SIG-M5 (cell line): ENCODE results near the gene IFIT3.
"Not testable (repeated sequence)": the region's sequence is repeated elsewhere in the genome, so short reads cannot be mapped to it uniquely, and the experiment has no call there.

ENCODE experiments used
- DNase-seq: peaks from one replicate; lab custom pipeline; 2025; lab: John Stamatoyannopoulos, UW

The IFIT3 gene

DNA sequence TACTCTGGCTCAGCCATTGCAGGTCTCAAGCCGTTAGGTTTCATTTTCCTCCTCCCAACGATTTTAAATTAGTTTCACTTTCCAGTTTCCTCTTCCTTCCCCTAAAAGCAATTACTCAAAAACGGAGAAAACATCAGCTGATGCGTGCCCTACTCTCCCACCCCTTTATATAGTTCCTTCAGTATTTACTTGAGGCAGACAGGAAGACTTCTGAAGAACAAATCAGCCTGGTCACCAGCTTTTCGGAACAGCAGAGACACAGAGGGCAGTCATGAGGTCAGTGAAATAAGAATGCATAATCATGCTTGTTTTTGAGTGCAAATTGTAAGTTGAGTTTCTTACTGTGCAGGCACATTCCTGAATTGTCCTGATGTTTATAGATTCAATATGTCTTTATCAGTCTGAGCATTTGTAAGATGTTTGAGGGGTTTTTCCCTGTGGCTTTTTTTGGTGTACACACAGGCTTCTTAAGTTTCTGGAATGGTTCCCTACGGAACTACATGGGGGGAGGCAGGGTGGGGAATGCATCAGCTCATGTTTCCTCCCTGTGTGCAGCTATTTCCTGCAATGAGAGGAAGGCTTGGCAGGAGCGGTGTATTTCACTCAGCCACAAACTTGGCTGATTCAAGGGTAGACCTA, at the start of gene IFIT3:
IFIT3 (plus strand) TSS at position 195 of the 639 bp plus-strand sequence; CDS start at position 272, 77 bp downstream.
- no peak for DNase-seq

DNA sequence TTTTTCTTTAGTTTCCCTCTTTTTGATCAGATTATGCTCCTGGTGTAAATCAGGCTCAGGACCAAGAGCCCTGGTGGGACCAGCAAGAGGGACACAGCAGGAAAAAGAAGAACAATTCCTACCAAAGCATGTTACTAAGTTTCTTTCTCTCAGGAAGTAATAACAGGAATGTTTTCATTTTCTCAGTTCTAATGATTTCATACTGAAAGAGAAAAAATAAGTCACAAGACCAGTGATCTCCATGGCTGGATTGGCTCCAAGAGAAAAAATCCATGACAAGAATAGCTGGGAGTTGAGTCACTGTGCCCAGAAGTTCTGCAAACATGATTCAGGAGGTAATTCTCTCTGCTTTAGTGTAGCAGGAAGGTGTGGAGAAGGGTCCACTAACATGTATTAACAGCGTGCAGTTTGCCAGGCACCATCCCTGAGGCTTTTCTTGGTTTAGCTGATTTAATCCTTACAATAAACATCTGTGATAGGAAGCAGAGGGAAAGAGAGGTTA, 49.7 kb upstream of the IFIT3 start:
- no peak for DNase-seq

DNA sequence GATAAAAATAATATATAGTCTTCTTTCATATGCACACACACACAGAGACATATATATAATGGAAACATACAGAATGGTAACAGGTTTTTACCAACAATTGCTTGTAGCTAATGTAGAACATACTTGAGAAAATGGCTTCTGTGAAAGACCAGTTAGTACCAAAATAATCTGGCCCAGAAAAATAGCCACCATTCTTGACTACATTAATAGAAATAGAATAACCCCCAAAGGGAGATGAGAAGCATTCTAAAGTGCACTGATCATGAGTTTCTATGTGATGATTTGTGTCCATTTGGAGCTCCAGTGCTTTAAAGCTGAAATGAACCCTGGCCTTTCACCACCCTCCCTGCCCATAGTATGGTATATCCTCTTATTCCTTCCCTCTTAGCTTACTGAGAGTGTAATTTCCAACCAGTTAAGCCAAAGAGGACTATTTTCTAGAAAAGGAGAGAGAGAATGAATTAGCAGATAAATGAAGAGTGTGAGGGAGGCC, 48.9 kb upstream of the IFIT3 start:
- DNase-seq: no peak

DNA sequence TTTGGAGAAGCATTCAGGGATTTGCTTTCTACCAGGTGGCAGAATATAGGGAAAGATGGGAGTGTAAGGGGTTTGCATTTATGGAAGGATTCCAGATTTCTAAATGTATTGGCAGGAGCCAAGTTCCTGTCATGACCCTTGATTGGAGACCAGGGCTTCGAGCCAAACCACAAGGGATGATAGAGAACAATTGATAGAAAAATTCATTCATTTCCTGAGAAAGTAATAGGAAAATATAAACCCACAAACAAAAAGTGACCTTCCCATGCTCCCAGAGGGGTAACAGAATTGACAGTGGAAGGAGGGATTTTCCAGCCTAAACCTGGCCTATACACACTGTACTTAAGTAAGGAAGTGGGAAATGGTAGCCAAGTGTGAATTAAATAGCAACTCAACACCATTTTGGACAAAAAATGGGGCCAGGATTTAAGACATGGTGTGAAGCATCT, 48.4 kb upstream of the IFIT3 start:
- no peak for DNase-seq

- DNase-seq: no peak
Observed at GRCh38 chr10:89280508-89280907, 47.3 kb upstream of the IFIT3 start.

DNA sequence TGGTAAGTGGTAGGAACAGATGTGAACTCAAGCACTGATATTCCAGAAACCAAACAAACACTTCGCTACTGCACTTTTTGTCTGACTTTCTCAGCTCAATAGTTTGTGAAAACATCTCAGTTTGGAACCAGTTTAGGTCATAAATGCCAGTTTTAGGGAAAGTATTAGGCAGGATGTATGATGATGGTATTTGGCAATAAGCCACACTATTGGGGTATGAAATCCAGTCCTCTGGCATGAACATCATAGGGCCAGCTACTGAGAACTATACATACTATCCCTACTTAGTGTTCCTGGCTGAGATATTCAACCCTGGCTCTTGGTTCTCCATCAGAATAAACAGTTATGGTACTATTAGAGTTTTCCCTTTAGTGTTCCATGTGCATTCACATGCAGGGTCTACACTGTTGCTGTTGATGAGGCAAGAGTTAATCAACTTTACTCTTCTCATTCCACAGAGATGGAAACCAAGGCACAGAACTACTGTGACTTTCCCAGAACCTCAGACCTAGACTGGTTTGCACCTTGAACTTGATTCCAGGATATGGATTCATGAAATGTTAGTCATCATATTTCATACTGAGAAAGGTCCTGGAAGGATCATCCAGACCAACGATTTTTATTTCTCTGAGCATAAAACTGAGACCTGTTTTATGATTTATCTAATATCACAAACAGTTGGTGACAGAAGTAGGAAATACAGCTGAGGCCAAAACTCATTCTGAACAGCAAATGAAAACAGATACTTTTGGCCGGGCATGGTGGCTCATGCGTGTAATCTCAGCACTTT, 46.0 kb upstream of the IFIT3 start:
- no peak for DNase-seq

DNA sequence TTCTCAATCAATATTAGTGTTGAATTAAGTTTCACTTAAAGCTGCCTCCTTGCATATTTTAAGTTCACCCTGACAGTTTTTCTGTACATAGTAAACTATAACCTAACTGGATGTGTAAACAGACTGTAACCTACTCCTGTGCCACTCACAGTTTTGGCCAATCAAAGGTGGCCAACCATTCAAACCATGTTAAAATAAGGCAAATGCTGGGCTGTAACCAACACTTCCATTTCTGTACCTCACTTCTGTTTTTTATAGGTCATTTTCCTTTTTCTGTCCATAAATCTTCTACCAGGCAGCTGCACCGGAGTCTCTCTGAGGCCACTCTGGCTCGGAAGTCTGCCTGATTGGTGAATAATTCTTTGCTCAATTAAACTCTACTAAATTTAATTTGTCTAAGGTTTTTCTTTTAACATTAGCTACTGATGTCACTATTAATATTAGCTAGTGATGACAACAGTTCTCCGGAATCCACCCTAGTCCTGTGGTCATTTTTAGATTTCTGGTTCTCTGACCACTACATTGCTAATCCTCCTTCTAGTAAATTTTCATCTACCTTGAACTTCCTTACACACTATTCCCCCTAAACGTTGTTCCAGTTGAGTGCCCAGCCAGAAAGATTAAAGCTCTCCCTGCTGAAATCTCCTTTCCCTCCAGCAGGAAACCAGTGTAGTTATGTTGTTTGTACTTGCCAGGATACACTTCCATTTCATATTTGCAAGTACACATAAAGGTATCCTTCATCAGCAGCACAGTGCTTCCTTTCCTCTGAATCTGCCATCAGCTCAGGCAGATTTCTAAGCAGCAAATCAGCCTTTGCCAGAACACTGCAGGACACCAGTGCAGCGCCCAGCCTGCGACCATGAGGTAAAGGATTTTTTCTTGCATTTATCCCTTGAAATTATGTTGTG, 44.5 kb upstream of the IFIT3 start:
- no peak for DNase-seq

GRCh38 chr10:89283936-89284475, 43.8 kb upstream of the IFIT3 start:
- no peak for DNase-seq

GRCh38 chr10:89284711-89285110, 43.1 kb upstream of the IFIT3 start:
- not testable (repeated sequence) for DNase-seq

GRCh38 chr10:89285303-89285702, 42.5 kb upstream of the IFIT3 start:
- DNase-seq: not testable (repeated sequence)

- no peak for DNase-seq
Observed at GRCh38 chr10:89294721-89295239, 33.0 kb upstream of the IFIT3 start.

- DNase-seq: no peak
Observed at GRCh38 chr10:89295597-89295996, 32.2 kb upstream of the IFIT3 start.

GRCh38 chr10:89296220-89296648, 31.6 kb upstream of the IFIT3 start:
- DNase-seq: peak; percentile 67

- DNase-seq: no peak
Observed at GRCh38 chr10:89297356-89297755, 30.4 kb upstream of the IFIT3 start.

GRCh38 chr10:89297791-89298190, 30.0 kb upstream of the IFIT3 start:
- no peak for DNase-seq

DNA sequence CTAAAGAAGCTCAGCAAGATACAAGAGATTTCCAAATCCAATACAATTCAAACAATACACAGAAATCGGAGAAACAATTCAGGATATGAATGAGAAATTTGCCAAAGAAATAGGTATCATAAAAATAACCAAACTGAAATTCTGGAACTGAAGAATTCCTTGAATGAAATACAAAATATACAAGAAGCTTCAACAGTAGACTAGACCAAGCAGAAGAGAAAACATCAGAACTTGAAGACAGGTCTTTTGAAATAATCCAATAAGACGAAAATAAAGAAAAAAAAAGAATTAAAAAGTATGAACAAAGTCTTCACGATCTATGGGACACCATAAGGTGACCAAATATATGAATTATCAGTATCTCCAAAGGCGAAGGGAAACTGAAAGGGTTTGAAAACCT, 28.8 kb upstream of the IFIT3 start:
- no peak for DNase-seq

GRCh38 chr10:89301232-89301631, 26.6 kb upstream of the IFIT3 start:
- DNase-seq: peak; percentile 51

DNA sequence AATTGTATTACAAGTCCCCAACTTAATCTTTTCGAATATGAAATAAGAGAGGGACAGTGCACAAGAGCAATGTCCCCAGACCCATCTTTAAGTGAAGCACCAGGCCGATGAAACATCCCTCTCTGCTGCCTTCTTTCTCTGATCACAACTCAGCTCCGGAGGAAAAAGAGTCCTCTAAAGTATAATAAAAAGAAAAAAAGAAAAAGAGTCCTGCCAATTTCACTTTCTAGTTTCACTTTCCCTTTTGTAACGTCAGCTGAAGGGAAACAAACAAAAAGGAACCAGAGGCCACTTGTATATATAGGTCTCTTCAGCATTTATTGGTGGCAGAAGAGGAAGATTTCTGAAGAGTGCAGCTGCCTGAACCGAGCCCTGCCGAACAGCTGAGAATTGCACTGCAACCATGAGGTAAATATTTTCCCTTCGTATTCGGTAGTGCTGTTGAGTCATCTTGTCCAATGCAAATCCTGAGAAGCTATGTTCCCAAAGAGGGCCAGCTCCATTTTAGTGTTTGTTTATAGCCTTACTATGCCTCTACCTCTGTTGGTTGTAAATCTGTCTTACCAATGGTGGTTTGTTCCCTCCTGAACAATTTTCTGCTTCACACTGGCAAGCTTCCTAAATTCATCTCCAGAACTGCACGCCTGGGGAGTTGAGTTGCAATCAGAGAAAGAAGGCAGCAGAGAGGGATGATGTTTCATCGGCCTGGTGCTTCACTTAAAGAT, 25.9 kb upstream of the IFIT3 start, which contains the start of gene IFIT2:
IFIT2 (plus strand) TSS at position 326 of the 725 bp plus-strand sequence; CDS start at position 404, 78 bp downstream.
- DNase-seq: peak; percentile 53

GRCh38 chr10:89302625-89303024, 25.2 kb upstream of the IFIT3 start:
- no peak for DNase-seq

- DNase-seq: no peak
Observed at GRCh38 chr10:89303161-89303560, 24.6 kb upstream of the IFIT3 start.

- no peak for DNase-seq
Observed at GRCh38 chr10:89304026-89304425, 23.8 kb upstream of the IFIT3 start.
